ENCODE data around the gene NEU3.
"Not testable (repeated sequence)": the region's sequence is repeated elsewhere in the genome, so short reads cannot be mapped to it uniquely, and the experiment has no call there.

The NEU3 gene, protein sequence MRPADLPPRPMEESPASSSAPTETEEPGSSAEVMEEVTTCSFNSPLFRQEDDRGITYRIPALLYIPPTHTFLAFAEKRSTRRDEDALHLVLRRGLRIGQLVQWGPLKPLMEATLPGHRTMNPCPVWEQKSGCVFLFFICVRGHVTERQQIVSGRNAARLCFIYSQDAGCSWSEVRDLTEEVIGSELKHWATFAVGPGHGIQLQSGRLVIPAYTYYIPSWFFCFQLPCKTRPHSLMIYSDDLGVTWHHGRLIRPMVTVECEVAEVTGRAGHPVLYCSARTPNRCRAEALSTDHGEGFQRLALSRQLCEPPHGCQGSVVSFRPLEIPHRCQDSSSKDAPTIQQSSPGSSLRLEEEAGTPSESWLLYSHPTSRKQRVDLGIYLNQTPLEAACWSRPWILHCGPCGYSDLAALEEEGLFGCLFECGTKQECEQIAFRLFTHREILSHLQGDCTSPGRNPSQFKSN

GRCh38 chr11:74988541-74989259 is at the start of gene NEU3:
Gene NEU3 (plus strand): TSS chr11:74988933. CDS start chr11:74989061, 128 bp downstream.
- peak; percentile 86 for DNase-seq

DNA sequence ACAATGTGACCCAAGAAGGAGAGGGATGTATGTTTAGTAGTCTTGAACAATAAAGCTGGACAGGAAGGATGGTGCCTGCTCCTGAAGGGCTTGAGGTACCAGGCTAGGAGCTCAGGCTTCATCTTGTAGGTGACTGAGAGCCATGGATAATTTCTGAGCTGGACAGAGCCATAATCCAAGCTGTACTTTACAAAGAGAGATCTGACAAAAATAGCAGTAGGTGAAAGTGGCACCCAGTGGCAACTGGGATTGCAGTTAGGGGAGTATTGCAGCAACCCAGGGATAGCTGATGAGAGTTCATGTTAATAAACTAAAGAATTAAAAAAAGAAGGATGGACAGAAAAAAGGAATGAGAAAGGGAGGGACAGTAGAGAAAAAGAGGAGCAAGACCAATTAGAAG is 47.2 kb upstream of the NEU3 start:
- DNase-seq, result no peak

DNA sequence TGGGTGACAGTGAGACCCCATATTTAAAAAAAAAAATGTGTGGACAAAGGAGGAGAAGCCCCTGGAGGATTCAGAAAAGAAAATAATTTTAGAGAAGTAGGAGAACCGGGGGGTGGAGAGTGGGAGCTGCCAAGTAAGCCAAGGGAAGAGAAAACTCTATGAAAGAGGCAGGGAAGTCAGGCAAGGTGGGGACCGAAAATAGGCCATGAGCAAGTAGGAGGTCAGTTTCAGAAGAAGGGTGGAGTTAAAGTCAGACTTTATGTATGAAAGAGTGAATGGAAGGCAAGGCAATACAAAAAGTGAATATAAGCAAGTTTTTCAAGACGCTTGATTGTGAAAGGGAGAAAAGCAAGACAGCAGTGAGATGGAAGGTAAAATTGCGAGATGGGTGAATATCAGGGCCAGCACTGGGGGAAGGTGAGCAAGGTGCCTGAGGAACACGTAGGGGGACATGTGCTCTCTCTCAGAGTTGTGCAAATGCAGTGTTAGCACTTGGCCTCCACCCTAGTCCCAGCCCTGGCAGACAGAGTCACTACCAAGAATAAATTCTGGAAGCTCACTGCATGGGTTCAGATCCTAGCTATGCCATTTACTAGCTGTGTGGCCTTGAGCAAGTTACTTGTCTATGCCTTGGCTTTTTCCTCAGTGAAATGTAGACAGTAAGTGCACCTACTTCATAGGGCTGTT is 46.5 kb upstream of the NEU3 start:
- DNase-seq, result no peak

- DNase-seq, result no peak
These were observed 40.2 kb upstream of the NEU3 start for GRCh38 chr11:74948546-74948897.

DNA sequence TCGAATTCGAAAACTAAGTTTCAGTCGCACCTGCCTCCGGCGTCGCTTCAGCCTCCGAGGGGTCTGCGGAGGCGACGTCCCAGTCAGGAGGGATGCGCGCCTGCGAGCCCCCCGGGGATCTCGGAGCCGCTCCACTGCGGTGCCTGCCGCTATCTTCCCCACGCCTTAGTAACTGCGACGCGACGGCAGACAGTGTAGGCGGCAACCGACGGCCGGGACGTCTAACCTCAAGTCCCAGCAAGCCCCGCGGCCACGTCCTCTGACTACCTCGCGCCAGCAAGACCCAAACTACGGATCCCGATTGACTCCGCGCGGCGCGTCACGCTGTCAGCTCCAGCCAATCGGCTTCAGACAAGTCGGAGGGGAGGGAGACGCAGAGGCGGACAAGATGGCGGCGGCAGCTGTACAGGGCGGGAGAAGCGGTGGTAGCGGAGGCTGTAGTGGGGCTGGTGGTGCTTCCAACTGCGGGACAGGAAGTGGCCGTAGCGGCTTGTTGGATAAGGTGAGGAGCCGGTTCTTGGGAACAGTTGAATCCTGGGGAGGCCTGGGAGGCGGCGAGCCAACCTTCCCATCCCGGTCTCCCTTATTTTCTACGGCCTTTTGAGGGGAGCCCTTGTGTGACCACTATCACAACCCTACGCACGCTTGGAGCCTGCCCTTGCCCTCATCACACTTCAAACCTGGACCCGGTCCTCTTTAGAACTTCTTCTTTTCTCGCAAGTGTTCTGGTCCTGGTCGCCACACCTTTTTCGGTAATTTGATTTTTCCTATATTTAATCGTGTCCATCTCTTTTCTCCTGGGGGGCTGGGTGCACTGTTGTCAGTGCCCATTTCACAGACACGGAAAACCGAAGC is 39.6 kb upstream of the NEU3 start, which contains the start of the genes SPCS2 and XRRA1:
SPCS2 (plus strand) TSS at position 369 of the 855 bp plus-strand sequence; CDS start at position 389, 20 bp downstream.
XRRA1 (minus strand) TSS at position 194 of the 855 bp plus-strand sequence. CDS start 8,213 bp downstream, outside the sequence.
- peak; percentile 99 for DNase-seq

DNA sequence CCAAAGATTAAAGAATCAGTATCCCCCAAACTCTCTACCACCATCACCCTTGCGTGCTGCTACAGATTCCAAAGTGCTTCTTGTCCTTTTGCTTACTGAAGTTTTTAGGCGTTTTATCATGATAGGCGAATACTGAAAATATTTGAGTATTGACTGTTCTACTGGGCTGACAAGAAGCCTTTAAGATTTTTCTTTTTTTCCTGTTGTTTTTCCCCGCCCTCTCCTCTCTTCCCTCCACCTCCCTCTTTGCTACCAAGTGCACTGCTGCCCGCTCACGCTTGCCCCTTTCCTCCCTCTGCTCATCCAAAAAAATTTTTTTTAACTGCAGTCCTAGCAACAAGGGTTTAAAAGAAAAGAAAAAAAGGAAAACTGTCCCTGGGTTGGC is 39.0 kb upstream of the NEU3 start:
- DNase-seq, result no peak

GRCh38 chr11:74950374-74950969 is 38.3 kb upstream of the NEU3 start:
- DNase-seq, result no peak

DNA sequence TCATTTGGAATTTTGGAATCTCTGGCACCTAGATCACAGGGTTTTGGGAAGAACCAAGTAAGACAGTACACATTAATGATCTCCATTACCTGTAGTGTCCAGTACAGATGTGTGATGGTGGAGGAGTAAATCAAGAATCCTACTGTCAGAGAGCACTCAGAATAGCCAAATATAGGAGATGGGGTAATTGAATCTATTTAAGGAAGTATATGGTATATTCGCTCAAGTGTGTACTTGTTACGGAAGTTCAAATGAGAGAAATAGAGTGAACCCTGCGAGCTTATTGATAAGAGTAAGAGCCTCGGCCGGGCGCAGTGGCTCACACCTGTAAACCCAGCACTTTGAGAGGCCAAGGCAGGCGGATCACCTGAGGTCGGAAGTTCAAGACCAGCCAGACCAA is 37.5 kb upstream of the NEU3 start:
- DNase-seq, result no peak

DNA sequence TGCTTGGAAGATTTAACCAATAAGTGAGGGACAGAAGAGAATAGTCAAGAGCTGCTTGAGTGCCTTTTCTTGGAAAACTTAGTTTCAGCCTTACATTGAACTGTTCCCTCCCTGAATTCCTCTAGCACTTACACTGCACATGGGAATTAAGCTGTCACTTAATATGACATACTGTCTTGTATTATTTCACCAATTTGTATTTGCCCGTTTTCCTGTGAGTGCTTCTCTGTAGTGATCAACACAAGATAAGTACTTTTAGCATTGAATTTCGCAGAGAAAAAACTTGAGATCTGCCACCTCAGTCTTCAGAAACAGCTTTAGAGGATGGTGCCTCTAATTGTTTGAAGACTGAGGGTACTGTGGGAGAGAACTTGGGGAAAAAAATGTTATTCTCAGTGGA is 36.0 kb upstream of the NEU3 start:
- DNase-seq, result no peak

DNA sequence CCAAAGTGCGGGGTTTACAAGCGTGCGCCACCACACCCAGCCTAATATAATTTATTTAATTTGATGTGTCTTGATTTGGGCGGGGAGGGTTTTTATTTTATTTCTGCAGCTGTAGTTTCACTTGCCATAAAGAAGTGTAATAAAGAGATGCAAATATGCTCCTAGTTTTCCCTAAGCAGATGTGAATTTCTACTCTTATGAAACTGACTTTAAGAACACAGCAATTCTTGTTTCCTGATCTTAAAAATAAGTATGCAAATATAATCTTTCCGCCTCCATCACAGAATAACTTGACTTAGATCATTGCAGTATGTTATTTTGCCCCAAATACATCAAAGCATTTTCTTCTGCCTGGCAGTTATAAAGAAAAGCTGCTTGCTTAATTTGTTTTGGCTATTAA is 35.3 kb upstream of the NEU3 start:
- no peak for DNase-seq

- no peak for DNase-seq
These were observed 34.5 kb upstream of the NEU3 start for GRCh38 chr11:74954199-74954598.

DNA sequence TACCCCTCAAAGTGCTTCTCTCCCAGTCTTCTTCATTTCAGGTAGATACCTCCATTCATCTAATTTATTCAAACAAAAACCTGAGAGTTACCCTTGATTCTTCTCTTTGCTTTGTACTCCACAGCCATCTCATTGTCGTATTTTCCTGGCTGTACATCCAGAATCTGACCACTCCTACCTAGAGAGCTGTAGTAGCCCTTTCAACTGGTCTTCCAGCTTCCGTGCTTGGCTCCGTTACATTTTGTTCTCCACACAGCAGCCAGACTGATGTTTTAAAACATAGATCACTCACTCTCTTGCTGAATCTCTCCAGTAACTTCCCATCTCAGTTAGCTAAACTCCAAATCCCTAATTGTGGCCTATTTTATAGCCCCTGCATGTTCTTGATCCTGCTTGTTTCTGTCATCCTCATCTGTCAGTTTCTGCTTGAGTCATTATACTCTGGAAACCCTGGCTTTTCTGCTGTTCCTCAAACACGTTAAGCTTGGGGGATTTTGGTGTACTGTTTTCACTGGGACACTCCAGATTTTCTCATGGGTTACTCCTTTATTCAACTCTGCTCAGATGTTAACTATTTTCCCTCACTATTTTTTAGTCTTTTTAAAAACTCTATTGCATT is 32.2 kb upstream of the NEU3 start:
- no peak for DNase-seq

DNA sequence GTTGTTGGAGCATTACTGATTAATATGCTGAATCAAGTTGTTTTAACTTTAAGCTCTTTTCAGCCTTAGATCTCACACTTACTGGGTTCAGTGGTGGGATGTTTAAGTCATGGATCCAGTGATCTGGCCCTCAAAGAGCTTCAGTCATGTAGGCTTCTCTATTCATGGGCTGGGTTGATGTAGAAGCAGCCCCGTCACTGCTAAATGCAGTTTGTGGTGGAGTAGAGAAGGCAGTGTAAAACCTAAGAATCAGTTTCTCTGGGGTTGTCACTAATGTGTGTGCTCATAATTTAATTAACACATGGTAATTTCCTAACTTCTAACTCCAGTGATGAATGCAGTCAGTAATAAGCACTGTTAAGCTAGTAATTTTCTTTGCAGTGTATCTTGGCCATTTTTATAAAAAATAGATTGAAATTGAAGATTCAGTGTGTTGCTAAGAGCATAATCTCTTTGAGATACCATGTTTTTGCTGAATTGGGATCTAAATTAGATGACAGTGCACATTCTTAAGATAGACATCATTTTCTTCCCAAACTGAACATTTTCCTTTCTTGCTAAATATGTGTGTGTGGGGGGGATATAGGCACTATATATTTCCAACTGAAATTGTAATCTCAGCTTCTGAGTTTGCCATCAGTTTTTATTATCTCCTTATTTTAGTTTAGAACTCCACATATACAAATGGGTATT is 30.6 kb upstream of the NEU3 start:
- DNase-seq, result no peak

DNA sequence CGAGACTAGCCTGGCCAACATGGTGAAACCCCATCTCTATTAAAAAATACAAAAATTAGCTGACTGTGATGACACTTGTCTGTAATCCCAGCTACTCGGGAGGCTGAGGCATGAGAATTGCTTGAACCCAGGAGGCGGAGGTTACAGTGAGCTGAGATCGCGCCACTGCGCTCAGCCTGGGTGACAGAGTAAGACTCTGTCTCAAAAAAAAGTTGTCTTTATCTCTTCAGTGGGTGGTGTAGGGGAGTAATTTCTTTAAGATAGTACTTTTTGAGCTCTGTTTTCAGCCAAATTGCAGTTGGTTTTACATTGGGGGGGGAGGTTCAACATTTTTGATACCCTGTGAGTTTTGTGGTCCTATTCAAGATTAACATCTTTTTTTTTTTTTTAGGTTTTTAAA is 28.6 kb upstream of the NEU3 start:
- DNase-seq, result not testable (repeated sequence)

DNA sequence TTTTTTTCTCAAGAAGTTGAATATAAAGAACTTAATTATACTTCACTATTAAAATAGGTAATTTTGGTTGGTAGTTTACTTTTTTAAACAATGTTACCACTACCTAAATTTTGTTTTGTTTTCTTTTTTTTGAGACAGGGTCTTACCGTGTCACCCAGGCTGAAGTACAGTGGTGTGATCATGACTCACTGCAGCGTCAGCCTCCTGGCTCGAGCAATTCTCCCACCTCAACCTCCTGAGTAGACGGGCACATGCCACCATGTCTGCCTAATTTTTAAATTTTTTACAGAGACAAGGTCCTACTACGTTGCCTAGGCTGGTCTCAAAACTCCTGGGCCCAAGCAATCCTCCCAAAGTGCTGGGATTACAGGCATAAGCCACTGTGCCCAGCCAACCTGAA is 22.1 kb upstream of the NEU3 start:
- DNase-seq, result no peak

- no peak for DNase-seq
These were observed 17.8 kb upstream of the NEU3 start for GRCh38 chr11:74970852-74971395.

DNA sequence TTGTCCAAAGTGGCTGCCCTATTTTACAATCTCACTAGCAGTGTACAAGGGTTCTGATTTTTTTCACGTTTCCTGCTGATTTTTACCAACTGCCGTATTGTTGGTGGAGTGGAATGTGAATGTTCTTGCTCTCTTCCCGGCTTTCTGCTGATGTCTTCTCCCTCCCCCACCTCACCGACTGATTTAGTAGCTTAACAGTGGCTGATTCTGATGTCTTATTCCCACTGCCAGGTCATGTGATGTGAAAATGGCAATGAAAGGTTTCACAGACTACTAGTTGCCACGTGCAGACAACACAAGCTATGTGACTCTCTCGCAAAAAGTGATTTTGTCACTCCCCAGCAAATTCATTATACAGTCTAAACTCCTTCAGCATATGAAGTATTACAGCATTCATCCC is 17.3 kb upstream of the NEU3 start:
- no peak for DNase-seq

DNA sequence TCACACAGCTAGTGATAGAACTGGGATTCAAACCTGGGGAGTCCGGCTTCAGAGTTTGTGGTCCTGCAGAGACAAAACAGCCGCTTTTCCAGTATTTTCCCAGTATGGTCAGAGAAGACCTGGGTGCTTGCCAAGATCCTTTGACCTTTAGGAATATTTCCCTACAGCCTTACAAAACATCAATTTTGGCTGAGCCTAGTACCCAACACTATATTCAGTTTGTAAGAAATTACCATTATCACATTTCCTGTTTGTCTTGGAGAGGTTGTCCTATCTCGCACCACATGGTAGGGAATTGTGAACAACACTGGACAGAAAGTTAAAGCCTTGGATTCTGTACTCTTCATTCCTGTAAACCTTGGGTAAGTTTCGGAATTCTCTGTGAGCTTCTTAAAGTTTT is 10.7 kb upstream of the NEU3 start:
- DNase-seq, result no peak

DNA sequence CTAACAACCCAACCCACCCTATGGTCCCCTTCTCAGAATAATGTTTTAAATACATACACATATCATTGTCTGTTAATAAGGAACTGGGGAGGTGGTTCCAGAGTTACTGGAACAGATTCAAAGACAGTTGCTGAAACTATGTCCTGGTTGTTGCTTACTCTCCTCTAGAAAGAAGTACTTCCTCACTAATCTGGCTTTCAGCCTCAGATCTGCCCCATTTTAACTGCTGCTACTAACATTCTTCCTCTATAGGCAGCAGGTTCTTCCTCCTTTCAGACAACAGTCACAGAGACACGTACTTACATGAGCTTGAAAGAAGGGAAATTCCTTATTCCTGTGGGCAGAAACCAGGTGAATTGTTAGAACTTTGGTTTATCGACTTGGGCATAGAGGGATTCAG is 8.1 kb upstream of the NEU3 start:
- DNase-seq, result no peak

GRCh38 chr11:74981888-74982287 is 6.8 kb upstream of the NEU3 start:
- no peak for DNase-seq

GRCh38 chr11:74984070-74984469 is 4.7 kb upstream of the NEU3 start:
- no peak for DNase-seq

All from left hindlimb (tissue), 1 donor.